ENCODE data around the gene BLOC1S6.

The BLOC1S6 gene

GRCh38 chr15:45588219-45588875 is 1.2 kb downstream of the BLOC1S6 start:
- no peak for DNase-seq

GRCh38 chr15:45589256-45589655 is 2.1 kb downstream of the BLOC1S6 start:
- DNase-seq = no peak

GRCh38 chr15:45594319-45594718 is 7.1 kb downstream of the BLOC1S6 start:
- DNase-seq = no peak

GRCh38 chr15:45594835-45595530 is 7.8 kb downstream of the BLOC1S6 start:
- no peak for DNase-seq

GRCh38 chr15:45603881-45604280 is 16.7 kb downstream of the BLOC1S6 start:
- no peak for DNase-seq

GRCh38 chr15:45604326-45604725 is 17.1 kb downstream of the BLOC1S6 start:
- no peak for DNase-seq

- DNase-seq = no peak
Measured at GRCh38 chr15:45606413-45606812, 19.2 kb downstream of the BLOC1S6 start.

- DNase-seq = no peak
Measured at GRCh38 chr15:45606841-45607240, 19.7 kb downstream of the BLOC1S6 start.

GRCh38 chr15:45611305-45611704 is 24.1 kb downstream of the BLOC1S6 start:
- no peak for DNase-seq

- no peak for DNase-seq
Measured at GRCh38 chr15:45612790-45613415, 25.7 kb downstream of the BLOC1S6 start.

- DNase-seq = no peak
Measured at GRCh38 chr15:45616901-45617323, 29.7 kb downstream of the BLOC1S6 start.

- DNase-seq = no peak
Measured at GRCh38 chr15:45618813-45619212, 31.6 kb downstream of the BLOC1S6 start.

- no peak for DNase-seq
Measured at GRCh38 chr15:45628136-45628535, 41.0 kb downstream of the BLOC1S6 start.

GRCh38 chr15:45630917-45631691 is 43.9 kb downstream of the BLOC1S6 start:
- DNase-seq = no peak

- DNase-seq = no peak
Measured at GRCh38 chr15:45631776-45632175, 44.6 kb downstream of the BLOC1S6 start.

GRCh38 chr15:45634432-45635190 is 47.4 kb downstream of the BLOC1S6 start, which contains the start of gene SQOR:
Gene SQOR, plus strand, starts transcription at chr15:45635029. Its CDS starts 23,895 bp downstream, at chr15:45658924.
- DNase-seq = no peak

- DNase-seq = no peak
Measured at GRCh38 chr15:45635191-45635638, 48.0 kb downstream of the BLOC1S6 start.

GRCh38 chr15:45635763-45636292 is 48.6 kb downstream of the BLOC1S6 start:
- no peak for DNase-seq

GRCh38 chr15:45637141-45637540 is 50.0 kb downstream of the BLOC1S6 start:
- no peak for DNase-seq

- DNase-seq = no peak
Measured at GRCh38 chr15:45637552-45638033, 50.4 kb downstream of the BLOC1S6 start.

GRCh38 chr15:45640616-45641015 is 53.4 kb downstream of the BLOC1S6 start:
- no peak for DNase-seq

- DNase-seq = no peak
Measured at GRCh38 chr15:45641374-45641781, 54.2 kb downstream of the BLOC1S6 start.
